ENCODE measurements around the gene RHOB. TPM values are rescaled to one million over a fixed set of nuclear protein-coding genes. Genes with fewer than 3 reads are reported as not detected.
"Not testable (repeated sequence)": the region's sequence is repeated elsewhere in the genome, so short reads cannot be mapped to it uniquely, and the experiment has no call there.

RHOB gene

DNA sequence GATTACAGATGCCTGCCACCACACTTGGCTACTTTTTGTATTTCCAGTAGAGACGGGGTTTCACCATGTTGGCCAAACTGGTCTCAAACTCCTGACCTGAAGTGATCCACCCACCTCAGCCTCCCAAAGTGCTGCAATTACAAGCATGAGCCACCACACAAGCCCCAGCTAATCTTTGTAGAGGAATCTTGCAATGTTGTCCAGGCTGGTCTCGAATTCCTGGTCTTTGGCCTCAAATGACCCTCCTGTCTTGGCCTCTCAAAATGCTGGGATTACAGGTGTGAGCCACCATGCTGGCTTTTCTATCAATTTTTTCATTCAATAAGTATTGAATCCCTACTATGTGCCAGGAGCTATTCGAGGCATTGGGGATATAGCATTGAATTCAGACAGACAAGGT lies 46.2 kb downstream of the RHOB start:
- not testable (repeated sequence) for H3K27me3 ChIP-seq (ENCODE audit: control insufficient read depth, insufficient read depth, low read length); H3K9ac ChIP-seq (ENCODE audit: low read depth, low read length); H3K4me2 ChIP-seq (ENCODE audit: low read length); H3K4me3 ChIP-seq (ENCODE audit: low read length); H3K36me3 ChIP-seq (ENCODE audit: insufficient read depth, low read length); H3K9me3 ChIP-seq (replicated peaks; ENCODE audit: low read length)
- peaks cover 29% of the 10 kb centered on the region for H3K4me1 ChIP-seq (ENCODE audit: control insufficient read depth, insufficient read depth, low read length)

DNA sequence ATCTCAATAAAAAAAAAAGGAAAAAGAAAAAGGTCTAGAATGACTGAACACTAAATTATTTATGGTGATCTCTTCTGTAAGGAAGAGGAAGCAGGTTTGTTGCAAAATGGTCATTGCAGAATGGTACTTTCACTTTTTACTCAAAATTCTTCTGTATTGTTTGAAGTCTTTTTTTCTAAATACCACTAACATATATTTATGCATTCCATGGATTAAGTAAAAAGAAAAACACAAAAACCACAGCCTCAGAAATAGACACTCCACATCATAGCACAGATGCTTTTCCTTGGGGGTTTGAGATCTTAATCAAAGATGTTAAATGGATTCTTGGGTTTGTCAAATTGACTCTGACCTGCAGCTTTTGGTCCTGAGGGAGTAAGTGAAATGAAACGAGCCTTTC lies 47.4 kb downstream of the RHOB start:
- Histone ChIP-seq H3K36me3 (ENCODE audit: insufficient read depth, low read length) (no peaks in the 10 kb centered on the region), H3K4me3 (ENCODE audit: low read length) (no peak overlapping the region), H3K9me3 (replicated peaks; ENCODE audit: low read length) (no peaks in the 10 kb centered on the region), H3K9ac (ENCODE audit: low read depth, low read length) (no peak overlapping the region), H3K27me3 (ENCODE audit: control insufficient read depth, insufficient read depth, low read length) (no peaks in the 10 kb centered on the region), H3K4me1 (ENCODE audit: control insufficient read depth, insufficient read depth, low read length) (peaks cover 29% of the 10 kb centered on the region), H3K4me2 (ENCODE audit: low read length) (peak overlapping the region; percentile 6)

DNA sequence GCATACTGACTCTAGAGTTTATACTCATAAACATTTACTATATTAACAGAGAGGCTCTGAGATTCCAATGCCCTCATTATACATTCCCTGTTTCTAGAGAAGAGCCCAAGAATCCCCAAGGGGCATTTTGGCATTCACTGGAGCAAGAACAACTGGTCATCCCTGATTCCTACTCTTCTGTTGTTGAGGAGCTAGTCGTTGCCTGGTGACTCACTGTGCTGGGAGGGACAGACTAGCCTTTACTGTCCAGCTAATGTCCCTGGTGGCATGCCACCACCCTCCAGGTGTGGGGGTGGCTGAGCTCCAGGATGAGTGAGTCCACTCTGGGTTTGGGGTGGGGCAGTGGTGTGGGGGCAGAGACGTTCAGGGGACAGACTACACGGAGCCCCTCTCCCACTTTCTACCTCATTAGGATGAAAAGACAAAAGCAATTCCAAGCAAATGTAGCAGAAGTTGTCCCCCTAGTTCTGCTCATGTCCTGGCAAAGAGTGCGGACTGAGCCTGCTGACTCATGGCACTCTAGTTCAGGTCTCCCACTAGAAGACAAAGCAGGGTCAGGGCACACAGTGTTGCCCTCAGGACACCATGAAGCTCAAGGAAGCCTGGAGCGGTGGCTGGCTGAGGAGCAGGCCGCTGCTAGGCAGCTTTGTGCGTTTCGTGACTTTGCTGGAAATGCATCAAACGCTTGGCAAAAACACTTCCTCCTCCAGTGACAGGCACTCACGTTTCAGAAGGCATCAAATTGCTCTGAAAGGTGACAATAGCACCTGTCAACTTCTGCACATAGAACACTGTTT lies 49.4 kb downstream of the RHOB start:
- peak overlapping the region; percentile 3 for H3K4me2 ChIP-seq (ENCODE audit: low read length)
- H3K9me3 ChIP-seq (replicated peaks; ENCODE audit: low read length): no peaks in the 10 kb centered on the region
- H3K4me3 ChIP-seq (ENCODE audit: low read length): peak overlapping the region; percentile 3
- no peak overlapping the region for H3K9ac ChIP-seq (ENCODE audit: low read depth, low read length)
- peaks cover 34% of the 10 kb centered on the region for H3K4me1 ChIP-seq (ENCODE audit: control insufficient read depth, insufficient read depth, low read length)
- no peaks in the 10 kb centered on the region for H3K27me3 ChIP-seq (ENCODE audit: control insufficient read depth, insufficient read depth, low read length)
- no peaks in the 10 kb centered on the region for H3K36me3 ChIP-seq (ENCODE audit: insufficient read depth, low read length)

DNA sequence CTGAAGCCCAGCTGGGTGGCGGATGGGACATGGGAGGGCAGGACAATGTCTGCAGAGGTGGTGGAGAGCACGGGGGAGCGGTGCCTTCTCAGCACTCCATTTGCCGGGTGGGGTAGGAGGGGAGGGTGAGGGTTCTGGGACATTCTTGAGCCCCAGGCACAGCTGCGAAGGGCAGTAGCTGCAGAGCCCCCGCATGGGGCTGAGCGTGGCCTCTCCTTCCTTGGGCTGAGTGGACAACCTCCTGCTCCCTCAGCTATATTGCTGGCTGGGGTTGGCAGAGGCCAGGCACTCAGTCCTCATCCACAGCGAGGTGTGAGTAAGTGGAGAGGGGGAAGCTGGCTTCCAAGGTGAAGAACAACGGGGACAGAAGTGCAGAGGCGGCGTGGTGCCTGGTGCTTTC lies 50.1 kb downstream of the RHOB start:
- no peak overlapping the region for H3K9ac ChIP-seq (ENCODE audit: low read depth, low read length)
- H3K27me3 ChIP-seq (ENCODE audit: control insufficient read depth, insufficient read depth, low read length): no peaks in the 10 kb centered on the region
- no peaks in the 10 kb centered on the region for H3K9me3 ChIP-seq (replicated peaks; ENCODE audit: low read length)
- peaks cover 35% of the 10 kb centered on the region for H3K4me1 ChIP-seq (ENCODE audit: control insufficient read depth, insufficient read depth, low read length)
- no peak overlapping the region for H3K4me3 ChIP-seq (ENCODE audit: low read length)
- H3K36me3 ChIP-seq (ENCODE audit: insufficient read depth, low read length): no peaks in the 10 kb centered on the region
- no peak overlapping the region for H3K4me2 ChIP-seq (ENCODE audit: low read length)

Small RNA genes lying within 50 kb of the gene (small RNA-seq; reads per million reads assigned to genes)
- gene RF00019 (not detected), gene RNA5SP86 (not detected)
